HG03135 (cell line): ENCODE results near the gene FIZ1.
"Not testable (repeated sequence)": the region's sequence is repeated elsewhere in the genome, so short reads cannot be mapped to it uniquely, and the experiment has no call there.

Source experiments
- ATAC-seq: cut with Tn5 transposase; IDR thresholded peaks from one replicate; pipeline ENCODE4 v1.9.1; 2021; ENCODE audit warnings: mild to moderate bottlenecking, moderate library complexity; ENCODE audit not compliant: unreplicated experiment

FIZ1 gene

DNA sequence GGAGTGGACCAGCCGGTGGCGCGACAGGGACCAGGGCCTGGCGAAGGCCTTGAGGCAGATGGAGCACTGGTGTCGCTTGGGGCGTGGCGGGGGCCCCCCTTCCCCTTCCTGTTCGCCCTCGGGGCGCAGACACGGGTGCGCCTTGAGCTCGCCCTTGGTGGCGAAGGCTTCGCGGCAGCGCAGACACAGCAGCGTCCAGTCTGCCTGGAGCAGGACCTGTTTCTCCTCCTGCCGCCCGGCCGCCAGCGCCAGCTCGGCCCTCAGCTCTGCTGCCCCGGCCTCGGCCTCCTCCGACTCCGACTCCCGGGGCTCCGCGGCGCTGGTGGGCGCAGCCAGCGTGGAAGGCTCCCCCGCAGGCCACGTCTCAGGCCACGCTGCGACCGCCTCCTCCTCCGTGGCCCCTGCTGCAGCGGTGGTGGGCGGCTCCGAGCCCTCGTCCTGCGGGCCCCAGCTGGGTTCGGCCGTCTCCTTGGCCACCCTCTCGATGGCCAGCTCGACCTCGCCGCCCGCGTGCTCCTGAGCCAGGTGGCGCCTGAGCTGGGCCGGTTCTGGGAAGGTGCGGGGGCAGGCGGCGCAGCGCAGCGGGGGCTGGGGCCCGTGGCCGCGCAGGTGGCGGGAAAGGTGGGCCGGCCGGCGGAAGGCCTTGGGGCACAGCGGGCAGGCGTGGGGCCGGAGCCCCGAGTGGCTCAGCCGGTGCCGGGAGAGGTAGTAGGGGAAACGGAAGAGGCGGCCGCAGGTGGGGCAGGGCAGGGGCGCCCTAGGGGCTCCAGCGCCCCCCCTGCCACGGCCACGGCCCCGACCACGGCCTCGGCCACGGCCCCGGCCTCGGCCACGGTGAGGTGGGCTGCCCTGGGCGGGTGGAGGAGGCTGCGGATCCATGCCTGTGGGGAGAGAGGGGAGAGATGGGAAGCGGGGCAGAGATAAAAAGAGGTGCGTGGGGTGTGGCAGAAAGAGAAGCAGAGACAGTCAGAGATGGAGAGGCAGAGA is 20.3 kb downstream of the FIZ1 start:
- no peak for ATAC-seq

DNA sequence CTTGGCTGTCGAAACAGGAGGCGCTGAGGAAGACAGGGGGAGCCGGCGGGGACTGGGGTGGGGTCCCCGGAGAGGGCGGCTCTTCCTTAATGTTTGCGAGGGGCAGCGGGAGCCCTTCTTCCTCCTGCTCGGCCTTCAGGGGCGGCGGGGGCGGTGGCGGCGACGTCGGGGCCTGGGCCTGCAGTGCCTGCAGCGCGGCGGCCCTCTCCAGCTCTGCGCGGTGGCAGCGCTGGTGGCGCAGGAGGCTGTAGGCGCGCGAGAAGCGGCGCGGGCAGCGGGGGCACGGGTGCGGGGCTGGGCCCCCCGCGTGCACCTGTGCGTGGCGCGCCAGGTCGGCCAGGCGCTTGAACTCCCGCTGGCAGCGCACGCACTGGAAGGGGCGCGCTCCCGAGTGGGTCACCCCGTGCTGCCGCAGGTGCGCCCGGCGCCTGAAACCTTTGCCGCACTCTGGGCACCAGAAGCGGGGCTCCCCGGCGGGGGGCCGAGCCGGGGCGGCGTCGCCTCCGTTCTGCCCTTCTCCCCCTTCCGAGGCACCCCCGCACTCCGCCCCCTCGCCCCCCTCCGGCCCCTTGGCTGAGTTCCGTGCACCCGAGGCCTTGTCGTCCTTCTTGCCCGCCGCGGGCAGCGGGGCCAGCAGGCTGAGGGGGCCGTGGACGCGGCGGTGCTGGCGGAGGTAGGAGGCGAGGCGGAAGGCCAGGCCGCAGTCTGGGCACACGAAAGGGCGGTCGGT is 21.1 kb downstream of the FIZ1 start:
- no peak for ATAC-seq

GRCh38 chr19:55576746-55577145 is 22.6 kb downstream of the FIZ1 start:
- no peak for ATAC-seq

DNA sequence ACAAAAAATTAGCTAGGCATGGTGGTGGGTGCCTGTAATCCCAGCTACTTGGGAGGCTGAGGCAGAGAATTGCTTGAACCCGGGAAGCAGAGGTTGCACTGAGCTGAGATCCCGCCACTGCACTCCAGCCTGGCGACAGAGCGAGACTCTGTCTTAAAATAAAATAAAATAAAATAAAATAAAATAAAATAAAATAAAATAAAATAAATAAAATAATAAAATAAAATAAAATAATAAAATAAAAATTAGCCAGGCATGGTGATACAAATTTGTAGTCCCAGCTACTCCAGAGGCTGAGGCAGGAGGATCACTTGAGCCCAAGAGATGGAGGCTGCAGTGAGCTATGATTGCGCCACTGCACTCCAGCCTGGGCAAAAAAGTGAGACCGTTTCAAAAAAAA is 25.4 kb downstream of the FIZ1 start:
- not testable (repeated sequence) for ATAC-seq

- ATAC-seq: not testable (repeated sequence)
Measured at GRCh38 chr19:55569477-55569876, 29.8 kb downstream of the FIZ1 start.

DNA sequence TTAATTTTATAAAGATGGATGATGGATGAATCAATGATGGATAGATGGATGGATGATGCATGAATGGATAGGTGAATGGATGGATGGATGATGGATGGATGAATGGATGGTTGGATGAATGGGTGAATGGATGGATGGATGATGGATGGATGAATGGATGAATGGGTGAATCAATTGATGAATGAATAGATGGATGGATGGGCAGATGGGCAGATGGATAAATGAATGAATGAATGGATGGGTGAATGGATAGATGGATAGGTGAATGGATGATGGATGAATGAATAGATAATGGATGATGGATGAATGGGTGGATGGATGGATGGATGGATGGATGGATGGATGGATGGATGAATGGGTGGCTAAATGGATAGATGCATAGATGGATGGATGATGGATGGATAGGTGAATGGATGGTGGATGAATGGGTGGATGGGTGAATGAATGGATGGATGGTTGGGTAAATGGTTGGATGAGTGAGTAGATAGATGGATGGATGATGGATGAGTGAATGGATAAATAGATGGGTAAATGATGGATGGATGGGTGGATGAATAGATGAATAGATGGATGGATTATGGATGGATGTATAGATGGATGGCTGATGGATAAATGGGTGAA is 31.5 kb downstream of the FIZ1 start:
- ATAC-seq: no peak

- no peak for ATAC-seq
Measured at GRCh38 chr19:55566823-55567222, 32.5 kb downstream of the FIZ1 start.

DNA sequence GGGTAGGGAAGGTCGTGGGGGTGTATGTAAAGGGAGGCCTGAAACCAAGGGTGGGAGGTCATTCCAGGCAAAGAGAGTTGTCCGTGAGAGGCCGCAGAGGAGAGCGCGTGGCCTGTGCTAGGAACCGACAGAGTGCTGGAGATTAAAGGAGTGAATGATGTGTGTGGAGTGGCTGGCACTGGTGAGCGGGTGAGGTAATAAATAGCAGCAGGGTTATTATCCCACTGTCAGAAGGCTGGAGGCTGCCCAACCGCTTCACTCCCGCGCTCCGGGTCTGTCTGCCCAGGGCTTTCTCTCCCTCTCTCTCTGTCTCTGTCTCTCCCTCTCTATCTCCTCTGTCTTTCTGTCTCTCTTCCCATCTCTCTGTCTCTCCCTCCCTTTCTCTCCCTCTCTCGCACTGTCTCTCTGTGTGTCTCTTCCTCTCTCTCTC is 36.0 kb downstream of the FIZ1 start:
- ATAC-seq: no peak

- no peak for ATAC-seq
Measured at GRCh38 chr19:55559684-55560083, 39.6 kb downstream of the FIZ1 start.

DNA sequence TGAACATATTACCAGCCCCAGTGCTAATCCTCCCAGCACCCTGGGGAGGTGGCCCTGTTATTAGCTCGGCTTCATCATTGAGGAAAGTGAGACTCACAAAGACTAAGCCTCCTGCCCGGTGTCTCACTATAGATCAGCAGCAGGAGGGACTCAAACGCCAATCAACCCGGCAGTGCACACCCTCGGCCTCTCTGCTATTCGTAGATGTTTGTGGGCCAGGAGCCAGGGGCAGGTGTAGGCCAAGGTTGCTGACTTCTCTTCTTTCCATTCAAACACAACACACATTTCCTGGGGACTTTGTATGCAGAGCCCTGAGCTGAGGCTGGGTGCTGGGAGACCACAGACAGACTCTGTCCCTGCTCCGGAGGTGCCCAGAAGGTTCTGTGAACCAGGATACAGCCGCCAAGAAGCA is 44.6 kb downstream of the FIZ1 start:
- no peak for ATAC-seq

DNA sequence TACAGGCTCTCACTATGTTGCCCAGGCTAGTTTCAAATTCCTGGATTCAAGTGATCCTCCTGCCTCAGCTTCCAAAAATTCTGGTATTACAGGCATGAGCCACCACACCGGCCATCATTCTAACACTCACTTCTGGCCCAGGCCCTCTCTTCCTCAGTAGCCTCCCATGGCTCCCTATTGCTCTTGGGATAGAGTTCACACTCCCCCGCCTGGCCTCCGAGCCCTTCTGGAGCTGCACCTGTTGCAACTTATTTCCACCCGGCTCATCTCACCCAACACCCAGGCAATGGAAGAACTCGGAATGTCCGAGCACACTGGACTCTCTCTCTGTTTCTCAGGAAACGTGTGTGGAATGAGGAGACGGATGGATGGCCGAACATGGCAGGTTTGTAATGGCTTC is 45.0 kb downstream of the FIZ1 start:
- ATAC-seq: no peak

DNA sequence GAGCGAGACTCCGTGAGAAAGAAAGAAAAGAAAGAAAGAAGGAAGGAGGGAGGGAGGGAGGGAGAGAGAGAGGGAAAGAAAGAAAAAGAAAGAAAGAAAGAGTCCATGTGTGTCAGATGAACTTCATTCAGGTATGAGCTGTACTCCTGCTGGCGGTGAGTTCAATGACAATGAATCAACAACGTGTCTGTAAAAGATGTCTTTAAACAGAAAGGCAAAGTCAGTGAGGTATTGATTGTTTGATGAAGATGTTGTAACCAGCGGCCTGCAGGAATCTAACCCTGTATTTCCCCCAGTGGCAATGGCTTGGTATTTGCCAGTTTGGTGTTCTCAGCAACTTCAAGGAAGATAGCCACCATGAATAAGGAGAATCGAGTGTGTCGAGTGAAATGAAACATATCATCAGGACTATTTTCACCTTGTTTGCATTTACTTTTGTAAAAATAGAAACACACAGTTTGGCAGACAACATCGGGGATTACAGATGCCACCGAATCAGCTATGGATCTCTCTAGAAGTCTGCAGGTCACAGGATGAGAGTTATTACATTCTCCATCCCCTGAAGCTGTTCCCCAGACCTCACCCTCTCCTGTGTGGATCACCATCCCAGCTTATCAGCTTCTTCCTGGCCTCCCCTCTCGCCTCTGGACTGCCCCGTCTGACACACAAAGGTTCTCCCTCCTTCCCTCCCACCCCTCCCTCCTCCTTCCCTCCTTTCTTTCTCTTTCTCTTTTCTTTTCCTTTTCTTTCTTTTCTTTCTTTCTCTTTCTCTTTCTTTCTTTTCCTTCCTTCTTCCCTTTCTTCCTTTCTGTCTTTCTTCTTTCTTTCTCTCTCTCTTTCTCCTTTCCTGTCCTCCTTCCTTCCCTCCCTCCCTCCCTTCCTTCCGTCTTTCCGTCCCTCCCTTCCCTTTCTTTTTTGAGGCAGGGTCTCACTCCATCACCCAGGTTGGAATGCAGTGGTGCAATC is 45.8 kb downstream of the FIZ1 start:
- ATAC-seq: no peak

- ATAC-seq: no peak
Measured at GRCh38 chr19:55552620-55553019, 46.7 kb downstream of the FIZ1 start.

DNA sequence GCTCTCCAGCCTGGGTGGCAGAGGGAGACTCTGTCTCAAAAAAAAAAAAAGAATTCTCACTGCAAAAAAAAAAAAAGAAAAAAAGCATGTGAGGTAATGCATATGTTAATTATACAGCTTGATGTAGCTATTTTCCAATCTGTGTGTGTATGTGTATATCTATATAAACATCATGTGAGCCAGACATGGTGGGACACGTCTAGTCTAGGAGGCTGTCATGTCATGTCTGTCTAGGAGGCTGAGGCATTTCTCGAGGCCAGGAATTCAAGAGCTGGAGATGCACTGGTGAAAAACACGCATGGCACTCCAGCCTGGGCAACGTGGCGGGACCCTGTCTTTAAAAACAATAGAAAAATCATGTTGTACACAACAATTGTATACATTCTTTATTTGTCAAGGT is 47.1 kb downstream of the FIZ1 start:
- ATAC-seq: no peak

DNA sequence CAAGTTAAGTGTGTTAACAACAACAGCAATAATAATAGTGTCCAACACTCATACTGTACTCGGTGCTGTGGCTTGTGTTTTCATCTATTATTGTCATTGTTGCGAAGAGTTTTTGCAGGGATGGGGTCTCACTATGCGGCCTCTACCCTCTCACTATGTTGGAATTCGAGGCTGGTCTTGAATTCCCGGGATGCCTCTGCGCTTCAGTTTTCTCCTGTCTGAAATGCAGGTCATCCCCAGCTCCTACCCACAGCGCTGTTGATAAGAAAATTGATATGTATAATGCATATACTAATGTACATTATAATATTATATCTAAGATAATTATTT is 49.0 kb downstream of the FIZ1 start:
- ATAC-seq: no peak

GRCh38 chr19:55549500-55550320 is 49.6 kb downstream of the FIZ1 start:
- no peak for ATAC-seq

- no peak for ATAC-seq
Measured at GRCh38 chr19:55546822-55547614, 52.3 kb downstream of the FIZ1 start.

DNA sequence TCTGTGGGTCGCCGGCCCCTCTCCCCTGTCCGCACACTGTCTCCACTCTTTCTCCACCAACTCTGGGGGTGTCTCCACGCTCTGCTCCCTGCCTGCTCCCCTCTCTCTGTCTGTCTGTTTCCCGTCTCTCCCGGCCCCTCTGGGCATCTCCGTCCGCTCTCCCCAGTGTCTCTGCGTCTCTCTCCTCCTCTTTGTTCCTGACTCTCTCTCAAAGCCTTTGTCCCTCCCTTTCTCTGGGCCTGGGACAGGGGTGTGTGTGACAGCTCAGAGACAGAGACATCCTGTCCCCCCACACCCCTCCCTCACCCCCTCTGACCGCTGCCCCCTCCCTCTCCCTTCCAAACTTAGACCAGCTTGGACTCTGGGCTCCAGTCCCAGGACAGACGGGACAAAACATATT is 53.3 kb downstream of the FIZ1 start:
- ATAC-seq: no peak

DNA sequence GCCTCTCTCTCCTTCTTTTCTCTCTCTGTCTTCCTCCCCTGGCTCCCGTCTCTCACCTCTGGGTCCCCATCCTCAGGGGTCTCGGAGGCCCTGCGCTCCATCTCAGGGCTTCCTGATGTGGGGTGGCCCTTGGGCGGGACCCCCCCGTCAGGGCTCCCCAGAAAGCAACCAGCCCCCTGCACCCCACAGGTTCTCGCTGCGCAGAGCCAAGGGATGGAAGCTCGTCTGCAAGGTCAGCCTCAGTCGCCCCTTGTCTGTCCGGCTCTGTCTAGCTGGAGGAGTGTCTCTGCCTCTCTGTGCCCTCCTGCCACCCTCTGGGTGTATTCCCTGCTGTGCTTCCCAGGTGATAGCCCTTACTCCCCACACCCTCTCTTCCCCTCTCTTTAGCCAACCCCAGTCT is 53.9 kb downstream of the FIZ1 start, which contains the start of gene SBK3:
Gene SBK3, minus strand, starts transcription at position 101 of the 400 bp plus-strand sequence. Its CDS starts 0 bp downstream, at position 101.
- ATAC-seq: no peak
